ENCODE measurements around the gene NSMCE4A. TPM values are rescaled to one million over a fixed set of nuclear protein-coding genes. Genes with fewer than 3 reads are reported as not detected.
A peak's percentile ranks its signal among the peaks of the same experiment; 100 is the strongest.

The NSMCE4A gene
- total RNA-seq, 1 experiment from 2014 or later: 72.2 TPM

DNA sequence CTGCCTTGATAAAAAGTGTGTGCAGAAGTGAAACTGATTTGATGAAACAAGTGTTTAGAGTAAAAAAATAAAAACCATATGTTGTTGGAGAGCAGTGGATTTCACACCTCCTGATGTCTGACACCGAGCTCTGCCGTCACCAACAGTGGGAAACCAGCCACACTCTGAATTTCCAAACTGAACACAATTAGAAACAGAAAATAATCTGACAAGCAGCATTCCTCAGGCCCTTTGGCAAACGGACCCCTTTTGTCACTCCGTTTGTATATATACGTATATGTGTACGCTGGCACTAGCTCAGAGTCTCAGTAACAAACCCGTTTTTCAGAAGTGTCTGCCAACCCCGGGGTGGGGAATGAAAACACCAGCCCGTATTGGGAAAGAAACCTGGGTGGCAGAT lies 46.4 kb upstream of the NSMCE4A start:
- CTCF ChIA-PET: no interaction called here
- Histone ChIP-seq H3K27me3 (ENCODE audit: control insufficient read depth, insufficient read depth, low read length) (no peaks in the 10 kb centered on the region), H3K27ac (ENCODE audit: low read length) (peak overlapping the region; percentile 36), H3K9me3 (ENCODE audit: control insufficient read depth, insufficient read depth, low read depth, low read length) (no peaks in the 10 kb centered on the region), H3K4me3 (ENCODE audit: low read depth in 2 of 2, low read length in 2 of 2) (no peak overlapping the region), H3K36me3 (ENCODE audit: control insufficient read depth, insufficient read depth, low read length) (no peaks in the 10 kb centered on the region), H3K4me1 (ENCODE audit: control insufficient read depth, insufficient read depth, low read length) (peaks cover 22% of the 10 kb centered on the region)
- POLR2A ChIA-PET: no interaction called here
- intact Hi-C loops (cut with micrococcal nuclease; ENCODE audit: unreplicated experiment) (no loop called here), in situ Hi-C loops (cut with HindIII; ENCODE audit: low pct_unique_long_range_greater_than_20kb, low sequenced_read_pairs) (no loop called here)
- no peak for TF ChIP-seq POLR2AphosphoS5 (IDR thresholded peaks at IDR 0.05; ENCODE audit: low read depth, low read length)
- TF ChIP-seq TCF7L2 (IDR thresholded peaks at IDR 0.05; ENCODE audit: low read depth, low read length): no peak
- no peak for TF ChIP-seq SIN3A (IDR thresholded peaks at IDR 0.05; ENCODE audit: borderline replicate concordance, insufficient read depth, low read depth, low read length)
- TF ChIP-seq, protein P1, sequence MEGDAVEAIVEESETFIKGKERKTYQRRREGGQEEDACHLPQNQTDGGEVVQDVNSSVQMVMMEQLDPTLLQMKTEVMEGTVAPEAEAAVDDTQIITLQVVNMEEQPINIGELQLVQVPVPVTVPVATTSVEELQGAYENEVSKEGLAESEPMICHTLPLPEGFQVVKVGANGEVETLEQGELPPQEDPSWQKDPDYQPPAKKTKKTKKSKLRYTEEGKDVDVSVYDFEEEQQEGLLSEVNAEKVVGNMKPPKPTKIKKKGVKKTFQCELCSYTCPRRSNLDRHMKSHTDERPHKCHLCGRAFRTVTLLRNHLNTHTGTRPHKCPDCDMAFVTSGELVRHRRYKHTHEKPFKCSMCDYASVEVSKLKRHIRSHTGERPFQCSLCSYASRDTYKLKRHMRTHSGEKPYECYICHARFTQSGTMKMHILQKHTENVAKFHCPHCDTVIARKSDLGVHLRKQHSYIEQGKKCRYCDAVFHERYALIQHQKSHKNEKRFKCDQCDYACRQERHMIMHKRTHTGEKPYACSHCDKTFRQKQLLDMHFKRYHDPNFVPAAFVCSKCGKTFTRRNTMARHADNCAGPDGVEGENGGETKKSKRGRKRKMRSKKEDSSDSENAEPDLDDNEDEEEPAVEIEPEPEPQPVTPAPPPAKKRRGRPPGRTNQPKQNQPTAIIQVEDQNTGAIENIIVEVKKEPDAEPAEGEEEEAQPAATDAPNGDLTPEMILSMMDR (IDR thresholded peaks at IDR 0.05): no peak
- TF ChIP-seq, protein P2, sequence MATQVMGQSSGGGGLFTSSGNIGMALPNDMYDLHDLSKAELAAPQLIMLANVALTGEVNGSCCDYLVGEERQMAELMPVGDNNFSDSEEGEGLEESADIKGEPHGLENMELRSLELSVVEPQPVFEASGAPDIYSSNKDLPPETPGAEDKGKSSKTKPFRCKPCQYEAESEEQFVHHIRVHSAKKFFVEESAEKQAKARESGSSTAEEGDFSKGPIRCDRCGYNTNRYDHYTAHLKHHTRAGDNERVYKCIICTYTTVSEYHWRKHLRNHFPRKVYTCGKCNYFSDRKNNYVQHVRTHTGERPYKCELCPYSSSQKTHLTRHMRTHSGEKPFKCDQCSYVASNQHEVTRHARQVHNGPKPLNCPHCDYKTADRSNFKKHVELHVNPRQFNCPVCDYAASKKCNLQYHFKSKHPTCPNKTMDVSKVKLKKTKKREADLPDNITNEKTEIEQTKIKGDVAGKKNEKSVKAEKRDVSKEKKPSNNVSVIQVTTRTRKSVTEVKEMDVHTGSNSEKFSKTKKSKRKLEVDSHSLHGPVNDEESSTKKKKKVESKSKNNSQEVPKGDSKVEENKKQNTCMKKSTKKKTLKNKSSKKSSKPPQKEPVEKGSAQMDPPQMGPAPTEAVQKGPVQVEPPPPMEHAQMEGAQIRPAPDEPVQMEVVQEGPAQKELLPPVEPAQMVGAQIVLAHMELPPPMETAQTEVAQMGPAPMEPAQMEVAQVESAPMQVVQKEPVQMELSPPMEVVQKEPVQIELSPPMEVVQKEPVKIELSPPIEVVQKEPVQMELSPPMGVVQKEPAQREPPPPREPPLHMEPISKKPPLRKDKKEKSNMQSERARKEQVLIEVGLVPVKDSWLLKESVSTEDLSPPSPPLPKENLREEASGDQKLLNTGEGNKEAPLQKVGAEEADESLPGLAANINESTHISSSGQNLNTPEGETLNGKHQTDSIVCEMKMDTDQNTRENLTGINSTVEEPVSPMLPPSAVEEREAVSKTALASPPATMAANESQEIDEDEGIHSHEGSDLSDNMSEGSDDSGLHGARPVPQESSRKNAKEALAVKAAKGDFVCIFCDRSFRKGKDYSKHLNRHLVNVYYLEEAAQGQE (IDR thresholded peaks at IDR 0.05; ENCODE audit: insufficient read depth in 1 of 2, low read depth in 2 of 2, low read length in 1 of 2): no peak
- no peak for DNase-seq (ENCODE audit: low read depth, low spot score)
- no TSS peak for BruUV-seq (replicated peaks)
- no peak for ATAC-seq

DNA sequence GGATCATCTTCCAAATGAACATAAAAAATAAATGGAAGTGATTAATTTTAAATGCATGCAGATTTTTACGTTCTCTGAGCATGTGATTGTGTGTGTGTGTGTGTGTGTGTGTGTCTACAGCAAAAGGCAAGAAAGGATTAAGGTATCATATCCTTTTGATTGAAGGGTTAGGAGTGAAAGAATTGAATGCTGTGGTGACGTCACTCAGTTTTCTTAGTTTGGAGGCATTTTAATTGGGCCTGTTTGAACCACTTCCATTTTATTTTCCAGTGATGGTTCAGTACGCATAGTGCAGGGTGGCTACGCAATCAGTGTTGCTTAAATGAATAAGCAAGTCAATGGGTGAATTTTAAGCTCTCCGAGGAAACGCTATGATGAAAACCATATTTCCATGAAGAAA lies 45.2 kb upstream of the NSMCE4A start:
- in situ Hi-C loops (cut with HindIII; ENCODE audit: low pct_unique_long_range_greater_than_20kb, low sequenced_read_pairs): no loop called here
- peak overlapping the region in 1 of 2 experiments; percentile 36; a peak in 2 of 4 replicates for H3K4me3 ChIP-seq (ENCODE audit: low read depth in 2 of 2, low read length in 2 of 2)
- CTCF ChIA-PET: no interaction called here
- no peaks in the 10 kb centered on the region for H3K9me3 ChIP-seq (ENCODE audit: control insufficient read depth, insufficient read depth, low read depth, low read length)
- TF ChIP-seq SIN3A (IDR thresholded peaks at IDR 0.05; ENCODE audit: borderline replicate concordance, insufficient read depth, low read depth, low read length) (no peak), TCF7L2 (IDR thresholded peaks at IDR 0.05; ENCODE audit: low read depth, low read length) (no peak), POLR2AphosphoS5 (IDR thresholded peaks at IDR 0.05; ENCODE audit: low read depth, low read length) (no peak)
- TF ChIP-seq, protein P2 (IDR thresholded peaks at IDR 0.05; ENCODE audit: insufficient read depth in 1 of 2, low read depth in 2 of 2, low read length in 1 of 2): no peak
- TF ChIP-seq, protein P1 (IDR thresholded peaks at IDR 0.05): no peak
- POLR2A ChIA-PET: no interaction called here
- H3K4me1 ChIP-seq (ENCODE audit: control insufficient read depth, insufficient read depth, low read length): peaks cover 22% of the 10 kb centered on the region
- H3K27ac ChIP-seq (ENCODE audit: low read length): no peak overlapping the region
- no TSS peak for BruUV-seq (replicated peaks)
- intact Hi-C loops (cut with micrococcal nuclease; ENCODE audit: unreplicated experiment): no loop called here
- ATAC-seq (no peak), DNase-seq (ENCODE audit: low read depth, low spot score) (no peak)
- H3K27me3 ChIP-seq (ENCODE audit: control insufficient read depth, insufficient read depth, low read length): no peaks in the 10 kb centered on the region
- H3K36me3 ChIP-seq (ENCODE audit: control insufficient read depth, insufficient read depth, low read length): no peaks in the 10 kb centered on the region
